RWPE2 (cell line): Measurements from ENCODE around the gene IL1RAPL1.

Experiments used
- ATAC-seq: fragments of 200-7000 bp; cut with Tn5 transposase; 3 replicates; pipeline ENCODE4 v1.9.1; 2021; ENCODE audit warnings: low read depth
- DNase-seq: peaks from one replicate; pipeline ENCODE4 v3.0.0-alpha.2; 2020; ENCODE audit warnings: low spot score
- H3K27ac ChIP-seq: fragments of 450-650 bp; 2 replicates; pipeline ENCODE4 v1.5.1; 2017; ENCODE audit warnings: mild to moderate bottlenecking; ENCODE audit not compliant: poor library complexity, severe bottlenecking
- H3K27me3 ChIP-seq: fragments of 250-450 bp; sonication (Bioruptor Pico); 2 replicates; pipeline ENCODE4 v1.5.1; 2021; ENCODE audit warnings: mild to moderate bottlenecking, moderate library complexity; ENCODE audit not compliant: insufficient read depth, poor library complexity, severe bottlenecking
- H3K36me3 ChIP-seq: fragments of 250-450 bp; sonication (Bioruptor Pico); 2 replicates; pipeline ENCODE4 v1.5.1; 2020; ENCODE audit warnings: low read depth, mild to moderate bottlenecking, moderate library complexity
- H3K4me1 ChIP-seq: fragments of 250-450 bp; sonication (Bioruptor Pico); 2 replicates; pipeline ENCODE4 v1.5.1; 2021; ENCODE audit warnings: mild to moderate bottlenecking, moderate library complexity; ENCODE audit not compliant: insufficient read depth, poor library complexity, severe bottlenecking
- H3K4me3 ChIP-seq: fragments of 250-450 bp; sonication (Bioruptor Pico); 2 replicates; pipeline ENCODE4 v1.5.1; 2021; ENCODE audit warnings: mild to moderate bottlenecking, moderate library complexity; ENCODE audit not compliant: severe bottlenecking
- H3K9me3 ChIP-seq: fragments of 250-450 bp; sonication (Bioruptor Pico); 2 replicates; pipeline ENCODE4 v1.5.1; 2021; ENCODE audit warnings: mild to moderate bottlenecking, moderate library complexity; ENCODE audit not compliant: severe bottlenecking
- TF ChIP-seq, protein P1 (sequence below): fragments of 450-650 bp; IDR thresholded peaks from one replicate; pipeline ENCODE4 v1.5.1; 2017; ENCODE audit warnings: mild to moderate bottlenecking, moderate library complexity; ENCODE audit not compliant: poor library complexity, severe bottlenecking

Gene IL1RAPL1

DNA sequence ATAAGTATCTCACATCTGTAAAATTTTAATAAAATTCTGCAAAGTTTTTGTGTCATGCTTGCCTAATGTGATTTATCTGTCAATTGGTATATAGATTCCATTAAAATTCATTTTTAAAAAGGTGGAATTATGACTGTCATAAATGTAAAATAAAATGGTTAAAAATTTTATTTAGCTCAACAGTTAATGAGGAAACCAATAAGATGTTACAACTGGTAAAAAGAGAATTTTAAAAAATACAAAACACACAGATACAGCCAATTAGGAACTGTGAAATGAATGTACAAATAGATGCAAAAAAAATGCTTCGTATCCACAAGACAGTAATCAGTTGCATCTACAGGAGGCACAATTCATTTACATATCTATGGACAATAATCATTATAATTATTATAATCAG is 297.6 kb downstream of the IL1RAPL1 start:
- no peaks in the 10 kb centered on the region for H3K36me3 ChIP-seq
- no peaks in the 10 kb centered on the region for H3K9me3 ChIP-seq
- no peaks in the 10 kb centered on the region for H3K4me1 ChIP-seq
- H3K4me3 ChIP-seq, result no peak overlapping the region
- ATAC-seq (no peak), DNase-seq (no peak)
- H3K27me3 ChIP-seq, result no peaks in the 10 kb centered on the region
- TF ChIP-seq, protein P1, sequence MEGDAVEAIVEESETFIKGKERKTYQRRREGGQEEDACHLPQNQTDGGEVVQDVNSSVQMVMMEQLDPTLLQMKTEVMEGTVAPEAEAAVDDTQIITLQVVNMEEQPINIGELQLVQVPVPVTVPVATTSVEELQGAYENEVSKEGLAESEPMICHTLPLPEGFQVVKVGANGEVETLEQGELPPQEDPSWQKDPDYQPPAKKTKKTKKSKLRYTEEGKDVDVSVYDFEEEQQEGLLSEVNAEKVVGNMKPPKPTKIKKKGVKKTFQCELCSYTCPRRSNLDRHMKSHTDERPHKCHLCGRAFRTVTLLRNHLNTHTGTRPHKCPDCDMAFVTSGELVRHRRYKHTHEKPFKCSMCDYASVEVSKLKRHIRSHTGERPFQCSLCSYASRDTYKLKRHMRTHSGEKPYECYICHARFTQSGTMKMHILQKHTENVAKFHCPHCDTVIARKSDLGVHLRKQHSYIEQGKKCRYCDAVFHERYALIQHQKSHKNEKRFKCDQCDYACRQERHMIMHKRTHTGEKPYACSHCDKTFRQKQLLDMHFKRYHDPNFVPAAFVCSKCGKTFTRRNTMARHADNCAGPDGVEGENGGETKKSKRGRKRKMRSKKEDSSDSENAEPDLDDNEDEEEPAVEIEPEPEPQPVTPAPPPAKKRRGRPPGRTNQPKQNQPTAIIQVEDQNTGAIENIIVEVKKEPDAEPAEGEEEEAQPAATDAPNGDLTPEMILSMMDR, result no peak
- H3K27ac ChIP-seq, result no peak overlapping the region

DNA sequence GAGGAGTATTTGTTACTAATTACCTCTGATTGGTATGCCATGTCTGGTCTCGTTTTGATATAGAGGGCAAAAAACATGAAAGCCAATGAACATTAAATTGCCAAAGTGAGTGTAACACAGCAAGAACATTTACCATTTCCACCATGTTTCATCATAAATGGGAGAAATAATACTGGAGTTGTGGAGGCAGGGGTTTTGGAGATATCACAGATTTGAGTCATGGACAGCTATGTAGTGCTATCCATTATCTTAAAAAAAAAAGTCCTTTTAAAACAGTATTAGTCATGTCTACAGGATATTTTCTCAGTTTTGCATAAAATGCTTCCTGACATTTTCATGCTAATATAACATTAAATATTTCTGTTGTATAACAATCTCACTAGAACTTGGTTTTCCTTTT is 301.2 kb downstream of the IL1RAPL1 start:
- ATAC-seq, result no peak
- no peaks in the 10 kb centered on the region for H3K4me1 ChIP-seq
- H3K27me3 ChIP-seq, result no peaks in the 10 kb centered on the region
- TF ChIP-seq, protein P1, result no peak
- no peaks in the 10 kb centered on the region for H3K36me3 ChIP-seq
- H3K27ac ChIP-seq, result no peak overlapping the region
- DNase-seq, result no peak
- no peaks in the 10 kb centered on the region for H3K9me3 ChIP-seq
- no peak overlapping the region for H3K4me3 ChIP-seq

DNA sequence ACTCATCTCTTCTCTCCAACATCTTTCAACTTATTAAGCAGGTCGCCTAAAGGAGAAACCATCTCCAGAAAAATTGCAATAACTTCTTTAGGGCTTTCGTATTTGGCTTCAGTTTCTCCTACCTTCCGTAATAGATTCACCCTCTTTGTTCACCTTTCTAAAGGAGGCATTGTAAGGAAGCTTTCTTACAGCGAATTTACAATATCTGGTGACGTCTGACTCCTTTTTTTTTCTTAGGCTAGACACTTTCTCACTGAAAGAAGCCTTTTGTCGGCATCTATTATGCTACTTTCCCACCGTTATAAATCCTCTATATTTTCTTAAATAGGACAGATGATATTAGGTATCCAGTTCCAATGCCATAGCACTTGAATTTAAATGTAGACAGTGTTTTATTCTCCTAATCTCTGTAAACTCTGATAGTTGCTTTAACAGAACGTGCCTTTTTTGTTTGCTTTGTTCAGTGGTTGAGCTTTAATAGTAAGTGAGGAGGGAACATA is 302.4 kb downstream of the IL1RAPL1 start:
- Histone ChIP-seq H3K36me3 (no peaks in the 10 kb centered on the region), H3K4me1 (no peaks in the 10 kb centered on the region), H3K27me3 (no peaks in the 10 kb centered on the region), H3K4me3 (no peak overlapping the region), H3K9me3 (no peaks in the 10 kb centered on the region), H3K27ac (no peak overlapping the region)
- TF ChIP-seq, protein P1, result no peak
- ATAC-seq (no peak), DNase-seq (no peak)

DNA sequence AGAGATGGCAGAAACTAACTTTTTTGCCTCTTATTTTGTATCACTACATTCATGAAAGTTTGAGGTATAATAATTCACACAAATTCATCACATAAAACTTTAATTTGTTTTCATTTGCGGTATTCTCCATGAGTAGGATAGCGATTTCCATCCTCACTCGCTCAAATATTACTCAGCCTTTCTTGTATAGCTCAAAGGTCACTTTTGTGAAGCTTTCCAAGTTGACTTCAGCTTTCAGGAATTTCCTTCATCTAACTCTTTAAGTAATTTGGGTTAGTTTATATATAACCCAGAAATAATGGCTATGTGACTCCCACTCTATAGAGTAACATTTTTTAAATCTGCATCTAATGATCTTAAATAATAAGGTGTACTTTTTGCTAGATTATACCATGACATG is 314.4 kb downstream of the IL1RAPL1 start:
- TF ChIP-seq, protein P1, result no peak
- Histone ChIP-seq H3K4me3 (no peak overlapping the region), H3K27me3 (no peaks in the 10 kb centered on the region), H3K9me3 (no peaks in the 10 kb centered on the region), H3K4me1 (no peaks in the 10 kb centered on the region), H3K27ac (no peak overlapping the region), H3K36me3 (no peaks in the 10 kb centered on the region)
- no peak for DNase-seq
- ATAC-seq, result no peak

DNA sequence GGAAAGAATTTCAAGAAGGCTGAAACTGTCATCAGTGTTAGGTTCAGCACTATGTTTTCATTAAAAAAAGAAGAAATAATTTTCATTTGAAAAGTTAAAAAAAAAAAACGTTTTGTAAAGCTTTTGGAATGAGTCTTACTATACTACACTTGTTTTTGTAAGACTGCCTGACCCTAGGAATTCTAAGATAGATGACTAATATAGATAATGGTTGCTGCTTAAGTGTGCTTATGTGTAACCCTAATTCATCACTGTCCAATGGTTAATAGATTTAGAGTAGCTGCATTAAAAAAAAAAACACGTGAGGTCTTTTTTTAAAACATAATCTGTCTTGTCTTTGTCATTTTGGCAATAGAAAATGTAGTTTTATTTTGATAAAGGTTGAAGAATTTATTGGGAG is 323.2 kb downstream of the IL1RAPL1 start:
- DNase-seq (no peak), ATAC-seq (no peak)

More for the DNA sequence above, 323.2 kb downstream of the IL1RAPL1 start:
- no peak overlapping the region for H3K27ac ChIP-seq
- no peaks in the 10 kb centered on the region for H3K36me3 ChIP-seq
- H3K27me3 ChIP-seq, result no peaks in the 10 kb centered on the region
- no peaks in the 10 kb centered on the region for H3K4me1 ChIP-seq
- H3K4me3 ChIP-seq, result no peak overlapping the region
- H3K9me3 ChIP-seq, result no peaks in the 10 kb centered on the region
- TF ChIP-seq, protein P1, result no peak
